KBM-7 (cell line): ENCODE measurements around the gene SLC39A5.
A peak's percentile ranks its signal among the peaks of the same experiment; 100 is the strongest.
"Not testable (repeated sequence)": the region's sequence is repeated elsewhere in the genome, so short reads cannot be mapped to it uniquely, and the experiment has no call there.

Experiments used
- DNase-seq: peaks from one replicate; pipeline ENCODE4 v3.0.0-alpha.2; 2015
- in situ Hi-C: fragments of 300-500 bp; cut with MboI; formaldehyde crosslinking; loops from 2 replicates; pipeline ENCODE4 v1.14.3; 2020; ENCODE audit warnings: low sequenced_read_pairs, low pct_unique_long_range_greater_than_20kb, mixed read lengths

The SLC39A5 gene

GRCh38 chr12:56262955-56263354 is 33.1 kb downstream of the SLC39A5 start:
- DNase-seq, in situ Hi-C loops: not testable (repeated sequence)

GRCh38 chr12:56266068-56266692 is 36.3 kb downstream of the SLC39A5 start:
- DNase-seq, in situ Hi-C loops: not testable (repeated sequence)

GRCh38 chr12:56266693-56267442 is 37.0 kb downstream of the SLC39A5 start, which contains the start of gene COQ10A:
Gene COQ10A (plus strand): TSS chr12:56266942. CDS start chr12:56267119, 177 bp downstream.
- in situ Hi-C loops: no loop called here

DNA sequence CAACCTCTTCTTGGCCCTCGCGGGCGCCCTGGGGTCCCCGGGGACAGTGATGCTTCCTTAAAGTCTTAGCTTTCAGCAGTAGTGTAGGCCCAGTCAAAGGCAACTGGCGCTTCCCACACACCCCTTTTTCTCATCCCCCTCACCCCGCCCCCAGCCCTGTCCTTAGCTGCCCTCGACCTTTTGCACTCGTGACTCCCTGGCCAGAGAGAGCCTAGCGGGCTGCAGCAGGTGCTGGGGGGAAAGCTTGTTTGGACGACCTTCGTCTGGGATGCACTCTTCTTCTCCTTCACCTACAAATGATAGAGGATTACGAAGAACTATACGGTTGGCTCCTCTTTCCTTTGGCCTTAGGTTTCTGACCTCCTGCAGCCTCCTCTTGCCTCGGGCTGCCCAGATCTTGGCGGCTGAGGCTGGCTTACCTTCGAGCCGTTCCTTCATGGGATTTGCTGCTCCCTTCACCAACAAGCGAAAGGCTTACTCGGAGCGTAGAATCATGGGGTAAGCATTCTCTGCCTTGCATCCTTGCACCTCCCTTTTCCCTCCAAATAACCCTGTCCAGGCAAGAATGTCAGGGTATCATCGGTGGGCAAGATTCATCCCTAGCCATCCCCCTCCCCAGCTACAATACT is 37.7 kb downstream of the SLC39A5 start:
- in situ Hi-C loops: no loop called here
- no peak for DNase-seq

More at GRCh38 chr12:56266693-56267442, 37.0 kb downstream of the SLC39A5 start, which contains the start of gene COQ10A:
- DNase-seq: peak; percentile 95

GRCh38 chr12:56271031-56271430 is 41.2 kb downstream of the SLC39A5 start:
- peak; percentile 46 for DNase-seq
- in situ Hi-C loops: no loop called here

GRCh38 chr12:56272468-56272867 is 42.6 kb downstream of the SLC39A5 start:
- DNase-seq, in situ Hi-C loops: not testable (repeated sequence)

DNA sequence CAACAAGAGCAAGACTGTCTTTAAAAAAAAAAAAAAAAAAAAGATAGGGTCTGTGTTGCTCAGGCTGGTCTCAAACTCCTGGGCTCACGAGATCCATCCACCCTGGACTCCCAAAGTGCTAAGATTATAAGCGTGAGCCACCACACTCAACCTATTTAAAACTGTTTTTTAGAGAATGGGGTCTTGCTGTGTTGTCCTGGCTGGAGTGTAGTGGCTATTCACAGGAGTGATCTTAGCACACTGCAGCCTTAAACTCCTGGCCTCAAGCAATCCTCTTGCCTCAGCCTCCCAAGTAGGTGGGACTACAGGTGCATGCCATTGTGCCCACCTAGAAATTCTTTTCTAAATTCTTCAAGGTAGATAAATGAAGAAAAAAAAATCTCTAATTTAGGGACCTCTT is 44.4 kb downstream of the SLC39A5 start:
- in situ Hi-C loops: no loop called here
- no peak for DNase-seq

DNA sequence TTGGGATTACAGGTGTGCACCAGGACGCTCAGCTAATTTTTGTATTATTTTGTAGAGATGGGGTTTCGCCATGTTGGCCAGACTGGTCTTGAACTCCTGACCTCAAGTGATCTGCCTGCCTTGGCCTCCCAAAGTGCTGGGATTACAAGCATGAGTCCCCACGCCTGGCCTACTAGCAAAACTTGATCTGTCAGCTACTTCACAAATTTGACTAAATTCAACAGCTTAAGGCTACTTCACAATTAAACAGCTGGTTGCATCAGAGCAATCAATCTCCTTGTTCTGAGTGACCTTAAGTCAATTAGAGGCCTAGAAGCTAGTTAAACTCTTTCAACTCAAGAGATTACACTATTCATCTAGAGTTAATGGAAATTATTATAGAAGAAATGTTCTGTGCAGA is 49.1 kb downstream of the SLC39A5 start:
- no peak for DNase-seq
- in situ Hi-C loops: no loop called here

DNA sequence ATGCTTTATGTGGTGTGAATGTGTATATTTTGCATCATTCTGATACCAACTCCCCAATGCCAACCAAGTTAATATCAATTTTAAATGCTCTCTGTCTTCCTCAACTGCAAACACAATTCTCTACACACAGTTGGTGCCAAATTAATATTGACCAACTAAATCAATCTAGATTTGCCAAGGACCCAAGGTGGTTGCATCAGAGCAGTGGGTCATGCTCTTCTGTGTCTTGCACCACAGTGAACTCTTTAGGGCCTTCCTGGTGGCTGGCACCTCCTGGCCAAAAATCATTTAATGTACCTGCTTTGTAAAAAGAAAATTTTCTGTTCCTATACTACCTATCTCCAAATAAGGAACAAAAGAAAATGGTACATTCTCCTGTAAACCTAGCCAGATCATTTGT is 51.0 kb downstream of the SLC39A5 start:
- in situ Hi-C loops: no loop called here

DNA sequence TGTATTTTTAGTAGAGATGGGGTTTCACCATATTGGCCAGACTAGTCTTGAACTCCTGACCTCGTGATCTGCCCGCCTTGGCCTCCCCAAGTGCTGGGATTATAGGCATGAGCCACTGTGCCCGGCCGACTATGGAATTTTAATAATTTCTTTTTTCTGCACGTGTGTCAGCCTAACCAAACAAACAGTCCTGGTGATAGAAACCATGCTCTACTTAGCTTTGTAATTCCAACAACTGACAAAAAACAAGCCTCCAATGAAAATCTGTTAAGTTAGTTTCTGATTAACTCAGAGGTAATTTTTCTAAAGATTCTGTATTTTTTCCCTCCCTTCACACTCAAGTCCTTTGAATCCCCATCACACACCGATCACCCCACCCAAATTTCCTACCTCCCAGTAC is 52.2 kb downstream of the SLC39A5 start:
- no peak for DNase-seq
- in situ Hi-C loops: no loop called here

More for the DNA sequence above, 51.0 kb downstream of the SLC39A5 start:
- DNase-seq: no peak

DNA sequence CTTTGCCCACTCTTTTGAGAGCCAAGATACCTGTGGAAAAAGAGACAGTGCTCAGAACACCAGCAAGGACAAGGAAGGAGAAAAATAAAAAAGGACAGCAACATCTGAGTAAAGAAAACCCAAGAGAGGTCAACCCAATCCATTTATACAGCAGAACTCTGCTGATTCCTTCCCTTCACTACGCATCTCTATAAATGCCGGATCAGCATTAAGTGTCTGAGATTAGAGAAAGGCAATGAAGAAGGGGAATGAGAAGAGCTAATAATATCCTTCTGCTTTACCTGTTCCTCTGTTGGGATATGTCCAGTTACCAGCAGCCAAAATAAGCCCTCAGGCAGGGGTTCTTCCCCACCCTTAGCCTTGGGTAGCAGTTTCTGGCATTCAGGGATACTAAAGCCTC is 52.7 kb downstream of the SLC39A5 start:
- DNase-seq: no peak
- in situ Hi-C loops: no loop called here

DNA sequence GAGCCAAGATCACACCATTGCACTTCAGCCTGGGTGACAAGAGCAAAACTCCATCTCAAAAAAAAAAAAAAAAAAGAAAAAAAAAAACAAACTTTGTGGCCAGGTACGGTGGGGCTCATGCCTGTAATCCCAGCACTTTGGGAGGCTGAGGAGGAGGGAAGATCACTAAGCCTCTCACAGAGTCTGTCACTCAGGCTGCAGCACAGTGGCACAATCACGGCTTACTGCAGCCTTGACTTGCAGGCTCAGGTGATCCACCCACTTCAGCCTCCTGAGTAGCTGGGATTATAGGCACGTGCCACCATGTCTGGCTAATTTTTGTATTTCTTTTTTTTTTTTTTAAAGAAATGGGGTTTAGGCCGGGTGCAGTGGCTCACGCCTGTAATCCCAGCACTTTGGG is 54.4 kb downstream of the SLC39A5 start:
- in situ Hi-C loops, DNase-seq: not testable (repeated sequence)

DNA sequence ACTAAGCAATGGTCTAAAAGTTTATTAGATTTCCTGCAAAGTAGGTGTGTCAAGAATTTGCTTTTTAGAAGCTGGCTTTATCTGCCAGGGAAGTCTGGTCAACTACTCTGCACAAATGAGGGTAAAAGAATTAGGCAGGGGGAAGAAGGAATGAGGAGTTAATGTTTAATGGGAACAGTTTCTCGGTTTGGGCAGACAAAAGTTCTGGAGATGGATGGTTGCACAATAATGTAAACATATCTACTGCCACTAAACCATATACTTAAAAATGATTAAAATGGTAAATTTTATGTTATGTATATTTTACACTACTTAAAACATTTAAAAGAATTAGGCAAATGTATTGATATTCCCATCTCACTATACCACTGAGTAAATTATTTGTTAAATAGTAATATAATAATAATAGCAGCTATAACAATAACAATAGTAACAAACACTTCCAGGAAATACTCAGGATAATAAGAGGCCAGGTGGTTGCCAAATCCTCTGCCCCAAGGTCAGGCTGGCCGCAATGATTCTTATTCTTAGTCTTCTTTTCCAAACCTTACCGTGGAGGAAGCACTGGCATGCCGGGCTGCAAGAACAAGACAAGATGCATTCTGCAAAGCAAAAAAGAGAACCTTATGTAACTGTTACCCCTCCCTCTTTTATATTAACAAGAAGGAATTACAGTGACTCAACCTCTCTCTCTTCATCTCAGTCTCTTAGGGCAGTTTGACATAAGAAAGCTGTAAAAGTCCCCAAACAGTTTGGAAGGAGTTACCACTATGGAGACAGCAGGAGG is 56.4 kb downstream of the SLC39A5 start:
- DNase-seq: no peak
- in situ Hi-C loops: no loop called here
